GM12801 (cell line): Measurements from ENCODE around the gene TEX35.

Source experiments
- TF ChIP-seq, protein P1 (sequence below): IDR thresholded peaks from one replicate; pipeline ENCODE4 v1.5.1; 2011; ENCODE audit warnings: control low read depth; ENCODE audit not compliant: insufficient read length; ENCODE audit errors: extremely low read depth

Gene TEX35

GRCh38 chr1:178512566-178513277 is at the start of gene TEX35:
TEX35 (plus strand) TSS chr1:178513109; CDS start chr1:178513189, 80 bp downstream.
- TF ChIP-seq, protein P1, sequence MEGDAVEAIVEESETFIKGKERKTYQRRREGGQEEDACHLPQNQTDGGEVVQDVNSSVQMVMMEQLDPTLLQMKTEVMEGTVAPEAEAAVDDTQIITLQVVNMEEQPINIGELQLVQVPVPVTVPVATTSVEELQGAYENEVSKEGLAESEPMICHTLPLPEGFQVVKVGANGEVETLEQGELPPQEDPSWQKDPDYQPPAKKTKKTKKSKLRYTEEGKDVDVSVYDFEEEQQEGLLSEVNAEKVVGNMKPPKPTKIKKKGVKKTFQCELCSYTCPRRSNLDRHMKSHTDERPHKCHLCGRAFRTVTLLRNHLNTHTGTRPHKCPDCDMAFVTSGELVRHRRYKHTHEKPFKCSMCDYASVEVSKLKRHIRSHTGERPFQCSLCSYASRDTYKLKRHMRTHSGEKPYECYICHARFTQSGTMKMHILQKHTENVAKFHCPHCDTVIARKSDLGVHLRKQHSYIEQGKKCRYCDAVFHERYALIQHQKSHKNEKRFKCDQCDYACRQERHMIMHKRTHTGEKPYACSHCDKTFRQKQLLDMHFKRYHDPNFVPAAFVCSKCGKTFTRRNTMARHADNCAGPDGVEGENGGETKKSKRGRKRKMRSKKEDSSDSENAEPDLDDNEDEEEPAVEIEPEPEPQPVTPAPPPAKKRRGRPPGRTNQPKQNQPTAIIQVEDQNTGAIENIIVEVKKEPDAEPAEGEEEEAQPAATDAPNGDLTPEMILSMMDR: no peak

DNA sequence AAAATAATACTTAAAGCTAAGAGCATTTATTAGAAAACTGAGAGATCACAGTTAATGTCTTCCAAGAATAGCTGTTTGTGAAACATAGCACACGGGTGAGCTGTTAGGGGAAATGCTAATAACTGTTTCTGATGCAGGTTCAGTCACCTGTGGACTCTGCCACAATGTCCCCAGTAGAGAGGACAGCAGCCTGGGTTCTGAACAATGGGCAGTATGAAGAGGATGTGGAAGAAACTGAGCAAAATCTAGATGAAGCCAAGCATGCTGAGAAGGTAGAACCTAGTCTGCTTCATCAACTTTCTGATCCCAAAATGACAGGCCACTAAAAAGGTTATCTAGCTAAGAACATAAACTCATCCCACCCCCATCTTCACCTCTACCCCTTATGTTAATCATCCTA is 48.8 kb upstream of the TEX35 start:
- TF ChIP-seq, protein P1: no peak

GRCh38 chr1:178464566-178464965 is 48.3 kb upstream of the TEX35 start:
- TF ChIP-seq, protein P1: no peak

- TF ChIP-seq, protein P1: no peak
These were observed 47.9 kb upstream of the TEX35 start for GRCh38 chr1:178465011-178465410.

DNA sequence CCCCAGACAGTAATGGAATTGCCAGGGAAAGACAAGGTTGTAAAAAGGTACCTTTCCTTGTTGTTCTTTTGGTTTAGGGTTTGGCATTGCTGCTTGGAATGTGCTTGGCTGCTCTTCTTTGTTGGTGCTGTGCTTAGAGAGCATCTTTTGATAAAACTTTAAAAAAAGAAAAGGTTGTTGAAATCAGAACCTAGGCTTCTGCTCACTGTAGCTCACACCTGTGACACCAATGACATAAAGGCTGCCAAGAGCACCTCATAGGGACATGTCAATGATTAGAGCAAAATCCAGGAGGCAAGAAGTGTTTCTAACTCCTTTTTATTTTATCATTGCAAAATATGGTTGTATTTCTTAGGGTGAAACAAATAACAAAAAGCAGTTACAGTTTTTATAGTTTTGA is 45.1 kb upstream of the TEX35 start:
- TF ChIP-seq, protein P1: no peak

DNA sequence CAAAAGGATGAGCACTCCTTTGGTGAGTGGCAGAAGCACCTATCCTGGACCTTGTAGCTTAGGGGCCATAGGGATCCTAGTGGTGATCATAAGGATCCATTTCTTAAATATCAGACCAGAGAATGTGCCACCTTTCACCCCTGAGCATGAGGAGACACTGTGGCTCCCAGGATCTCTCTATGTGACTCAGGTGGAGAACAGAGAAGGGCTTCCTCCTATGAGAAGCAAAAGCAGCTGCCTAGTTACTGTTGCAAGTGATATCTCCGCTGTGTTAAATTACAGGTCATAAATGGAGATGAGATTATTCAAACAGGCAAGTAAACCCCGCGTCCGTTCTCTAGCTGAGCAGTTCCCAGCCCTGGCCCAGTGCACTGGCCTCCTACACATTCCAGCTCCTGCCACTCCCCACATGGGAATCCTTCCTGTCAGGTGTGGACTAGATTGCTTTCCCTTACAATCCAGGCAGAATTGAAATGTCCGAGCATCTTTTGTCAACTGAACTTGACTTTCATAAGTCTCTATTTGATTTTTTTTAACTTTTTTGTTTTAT is 42.4 kb upstream of the TEX35 start:
- TF ChIP-seq, protein P1: no peak

DNA sequence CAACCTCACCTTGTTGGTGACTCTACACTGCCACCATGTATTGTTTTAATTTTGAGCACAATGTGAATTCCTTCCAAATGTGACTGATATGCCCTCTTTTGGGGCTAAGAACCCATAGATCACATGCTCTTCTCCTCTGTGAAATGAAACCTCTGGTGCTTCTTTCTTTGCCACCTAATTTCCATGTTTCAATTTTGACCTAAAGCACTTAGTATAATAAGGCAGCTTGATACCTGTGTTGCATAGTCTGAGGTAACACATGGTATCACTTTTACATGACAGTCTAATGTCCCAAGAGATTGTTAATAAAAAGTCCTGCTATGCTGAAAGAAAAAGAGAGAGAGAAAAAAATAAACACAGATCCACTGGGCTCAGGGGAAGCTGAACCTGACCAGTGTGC is 40.4 kb upstream of the TEX35 start:
- TF ChIP-seq, protein P1: no peak
